GM13976 (cell line): ENCODE measurements around the gene NABP1.
A peak's percentile ranks its signal among the peaks of the same experiment; 100 is the strongest.

ENCODE experiments used
- DNase-seq: peaks from one replicate; pipeline ENCODE4 v3.0.0; 2012; ENCODE audit warnings: low spot score
- in situ Hi-C: fragments of 300-500 bp; cut with MboI; formaldehyde crosslinking; loops from one replicate; pipeline ENCODE4 v1.12.0; 2022; ENCODE audit warnings: low sequenced_read_pairs, mixed read lengths, inconsistent platforms; ENCODE audit not compliant: unreplicated experiment
- TF ChIP-seq, protein P1 (sequence below): IDR thresholded peaks from 2 replicates; pipeline ENCODE4 v1.5.1; 2012; ENCODE audit warnings: borderline replicate concordance, mild to moderate bottlenecking; ENCODE audit not compliant: insufficient read depth; ENCODE audit errors: extremely low read depth, missing control alignments, control extremely low read depth

Gene NABP1

DNA sequence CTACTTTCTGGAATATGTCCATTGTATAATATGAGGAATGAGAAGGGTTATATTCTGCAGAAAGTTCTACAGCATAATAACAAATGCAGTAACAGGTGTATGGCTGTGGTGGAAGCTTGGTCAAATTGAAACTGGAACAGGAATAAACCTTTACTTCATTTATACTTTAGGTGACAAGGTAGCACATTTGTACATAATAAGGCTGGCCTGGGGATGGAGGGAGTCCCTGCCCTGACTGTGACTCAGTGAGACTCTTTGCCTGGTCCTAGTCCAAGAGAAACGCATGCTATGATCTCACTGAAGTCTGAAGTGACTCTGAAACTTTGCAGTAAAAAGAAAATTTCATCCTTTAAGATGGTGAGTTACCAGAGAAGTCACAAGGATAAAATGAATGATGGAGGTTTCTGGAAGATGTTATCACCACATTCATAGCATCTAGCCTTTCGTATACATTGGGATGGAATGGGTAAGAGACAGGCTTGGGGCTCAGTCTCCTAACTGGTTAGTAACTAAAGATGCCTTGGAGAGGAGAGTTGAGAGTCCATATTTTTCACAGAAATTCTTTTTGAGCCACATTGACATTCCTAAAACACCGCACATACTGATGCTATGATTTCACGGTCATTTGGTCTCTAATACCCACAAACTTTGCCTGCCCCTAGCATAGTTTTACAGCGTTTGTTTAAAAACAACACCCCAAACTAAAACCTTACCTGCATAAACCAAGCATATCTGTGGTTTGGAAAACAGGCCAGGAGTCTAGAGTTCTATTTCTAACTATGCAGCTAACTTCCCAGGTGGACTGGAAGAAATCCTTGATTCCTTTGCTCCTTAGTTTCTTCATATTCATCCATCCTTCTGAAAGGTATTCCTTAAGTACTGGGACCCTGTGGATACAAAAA lies 42.4 kb upstream of the NABP1 start:
- TF ChIP-seq, protein P1, sequence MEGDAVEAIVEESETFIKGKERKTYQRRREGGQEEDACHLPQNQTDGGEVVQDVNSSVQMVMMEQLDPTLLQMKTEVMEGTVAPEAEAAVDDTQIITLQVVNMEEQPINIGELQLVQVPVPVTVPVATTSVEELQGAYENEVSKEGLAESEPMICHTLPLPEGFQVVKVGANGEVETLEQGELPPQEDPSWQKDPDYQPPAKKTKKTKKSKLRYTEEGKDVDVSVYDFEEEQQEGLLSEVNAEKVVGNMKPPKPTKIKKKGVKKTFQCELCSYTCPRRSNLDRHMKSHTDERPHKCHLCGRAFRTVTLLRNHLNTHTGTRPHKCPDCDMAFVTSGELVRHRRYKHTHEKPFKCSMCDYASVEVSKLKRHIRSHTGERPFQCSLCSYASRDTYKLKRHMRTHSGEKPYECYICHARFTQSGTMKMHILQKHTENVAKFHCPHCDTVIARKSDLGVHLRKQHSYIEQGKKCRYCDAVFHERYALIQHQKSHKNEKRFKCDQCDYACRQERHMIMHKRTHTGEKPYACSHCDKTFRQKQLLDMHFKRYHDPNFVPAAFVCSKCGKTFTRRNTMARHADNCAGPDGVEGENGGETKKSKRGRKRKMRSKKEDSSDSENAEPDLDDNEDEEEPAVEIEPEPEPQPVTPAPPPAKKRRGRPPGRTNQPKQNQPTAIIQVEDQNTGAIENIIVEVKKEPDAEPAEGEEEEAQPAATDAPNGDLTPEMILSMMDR: no peak
- DNase-seq: peak; percentile 8
- in situ Hi-C loops: no loop called here

DNA sequence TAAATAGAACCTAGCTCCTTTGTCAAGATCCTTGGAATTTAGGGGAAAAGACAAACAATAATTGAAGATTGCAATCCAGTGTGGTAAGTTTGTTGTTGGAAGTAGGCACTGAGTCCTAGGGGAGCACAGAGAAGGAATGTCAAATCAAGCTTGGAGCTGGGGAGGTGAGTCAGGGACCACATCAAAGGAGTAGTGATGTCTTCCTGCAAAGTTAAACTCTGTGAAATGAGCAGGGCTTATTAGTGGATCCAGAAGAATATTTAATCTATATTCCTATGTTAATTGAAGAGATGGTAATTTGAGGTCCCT lies 41.7 kb upstream of the NABP1 start:
- in situ Hi-C loops: no loop called here
- TF ChIP-seq, protein P1: no peak
- DNase-seq: no peak

DNA sequence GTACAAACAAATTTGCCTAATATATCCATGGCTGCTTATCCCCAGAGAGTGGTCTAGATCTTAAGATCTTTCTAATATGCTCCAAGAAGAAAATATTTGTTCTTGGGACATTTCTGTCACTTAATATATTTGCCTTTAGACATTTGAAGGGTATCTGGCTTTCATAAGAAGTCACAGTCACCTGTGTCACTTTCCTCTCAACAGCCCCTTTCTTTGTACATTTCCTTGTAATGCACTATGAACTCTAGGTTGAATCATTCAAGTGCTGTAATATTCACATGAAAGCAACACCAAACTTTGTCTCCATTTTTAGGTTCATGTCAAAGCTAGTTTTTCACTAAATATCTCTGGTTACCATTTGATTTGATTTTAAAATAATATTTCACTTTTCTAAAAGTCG lies 41.4 kb upstream of the NABP1 start:
- no peak for DNase-seq
- TF ChIP-seq, protein P1: no peak
- in situ Hi-C loops: no loop called here

DNA sequence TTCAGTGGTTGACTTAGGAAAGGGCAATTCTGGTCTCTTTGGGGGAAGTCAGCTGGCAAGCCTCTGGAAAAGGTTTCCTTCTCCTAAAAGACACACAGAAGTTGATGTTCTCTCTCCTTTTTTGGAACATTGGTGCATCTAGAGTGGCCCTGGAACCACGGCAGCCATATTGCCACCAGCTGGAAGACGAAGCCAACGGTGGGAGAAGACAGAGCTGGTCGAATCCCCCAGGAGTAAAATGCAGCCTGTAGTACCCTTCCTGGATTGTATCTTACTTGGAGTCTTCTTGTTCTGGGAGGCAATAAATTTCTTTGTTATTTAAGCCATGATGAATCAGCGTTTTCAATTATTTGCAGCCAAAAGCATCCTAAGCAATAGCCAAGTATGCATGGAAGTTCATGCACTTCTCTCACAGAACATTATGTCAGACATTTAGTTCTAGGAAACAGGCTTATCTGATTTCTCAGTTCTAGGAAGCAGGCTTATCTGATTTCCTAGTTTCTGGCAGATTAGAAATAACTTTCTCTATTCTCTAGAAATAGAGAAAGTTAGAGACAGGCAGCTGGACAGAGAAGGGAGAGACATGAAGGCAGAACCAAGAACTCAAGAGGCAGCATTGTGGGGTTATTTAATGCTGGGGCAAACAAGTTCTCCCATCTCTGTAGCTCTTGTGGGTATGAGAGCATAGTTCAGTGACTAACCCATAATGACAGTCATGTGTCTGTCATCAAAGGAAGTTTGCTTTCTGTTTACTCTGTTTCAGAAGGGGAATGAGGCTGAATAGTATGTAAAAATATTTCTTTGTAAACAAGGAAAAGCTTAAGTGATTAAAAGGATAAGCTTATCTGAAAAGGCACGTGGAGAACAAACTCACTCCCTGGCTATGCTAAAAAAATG lies 40.5 kb upstream of the NABP1 start:
- in situ Hi-C loops: no loop called here
- peak; percentile 12 for DNase-seq
- TF ChIP-seq, protein P1: no peak

DNA sequence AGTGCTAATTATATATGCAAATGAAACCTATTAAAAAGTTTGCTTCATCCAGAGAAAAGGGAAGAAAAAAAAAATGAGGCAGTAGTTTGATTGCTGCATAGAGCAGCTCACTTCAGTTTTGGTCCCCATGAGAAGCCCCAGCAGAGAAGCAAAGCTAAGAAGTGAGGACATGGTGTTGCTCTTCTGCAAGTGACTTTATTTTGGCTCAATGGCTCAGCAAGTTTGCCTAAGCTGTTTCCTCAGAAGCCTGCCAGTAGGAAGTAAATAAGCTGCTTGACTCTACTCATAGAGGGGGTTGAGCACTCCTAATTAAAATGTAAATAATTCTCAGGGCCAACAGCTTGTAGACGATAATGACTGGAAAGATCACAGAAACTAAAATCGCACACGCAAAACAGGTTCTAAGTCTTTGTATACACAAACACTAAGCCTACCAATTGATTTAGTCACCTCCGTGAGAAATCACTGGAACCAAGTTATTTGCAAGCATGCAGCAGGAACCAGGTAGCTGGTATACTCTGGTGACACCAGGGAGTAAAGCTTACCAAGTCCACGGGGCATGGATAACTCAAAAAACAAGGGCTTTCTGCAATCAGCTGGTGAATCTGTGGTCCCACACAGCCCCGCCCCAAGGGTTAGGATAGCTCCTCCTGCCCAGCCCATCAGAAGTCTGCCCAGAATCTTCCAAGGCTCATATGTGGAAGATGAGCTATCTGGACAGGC lies 39.7 kb upstream of the NABP1 start:
- DNase-seq: no peak
- TF ChIP-seq, protein P1: no peak
- in situ Hi-C loops: no loop called here

DNA sequence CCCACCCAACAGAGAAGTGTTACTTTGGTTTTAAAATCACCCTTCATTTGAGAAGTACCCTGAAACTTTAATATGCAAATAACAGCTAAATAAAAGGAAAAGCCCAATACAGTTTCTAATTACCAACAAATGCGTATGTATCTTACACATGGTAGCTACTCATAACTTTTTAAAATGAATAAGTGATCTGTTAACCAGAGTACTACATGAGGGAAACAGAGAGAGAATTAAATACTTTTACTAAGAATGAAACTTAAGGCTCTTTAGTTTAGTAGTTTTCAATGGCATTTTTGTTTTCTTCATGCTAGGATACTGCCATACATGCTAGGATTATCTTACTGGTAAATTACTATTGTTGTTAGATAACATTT lies 39.1 kb upstream of the NABP1 start:
- DNase-seq: no peak
- TF ChIP-seq, protein P1: no peak
- in situ Hi-C loops: no loop called here
